T-helper 2 cell treated with Interferon-gamma antibody and Interleukin-4, amounts not matched to agents 5 μg/mL and 100 μg/mL, for 36 hours (primary cell): ENCODE data around the gene IMMP2L.

Experiments used
- DNase-seq: peaks from one replicate; pipeline ENCODE4 v3.0.0; 2021; ENCODE audit warnings: low spot score
- H3K27ac Mint-ChIP-seq: one replicate; pipeline ENCODE4 v1.8.0; 2021; ENCODE audit warnings: mild to moderate bottlenecking, mixed read lengths
- H3K27me3 Mint-ChIP-seq: one replicate; pipeline ENCODE4 v1.8.0; 2021; ENCODE audit warnings: low read depth, mixed read lengths
- H3K36me3 Mint-ChIP-seq: one replicate; pipeline ENCODE4 v1.8.0; 2021; ENCODE audit warnings: low read depth, mixed read lengths
- H3K4me1 Mint-ChIP-seq: one replicate; pipeline ENCODE4 v1.8.0; 2021; ENCODE audit warnings: low read depth, mixed read lengths
- H3K4me3 Mint-ChIP-seq: one replicate; pipeline ENCODE4 v1.8.0; 2022; ENCODE audit warnings: mild to moderate bottlenecking, moderate library complexity, mixed read lengths
- H3K9me3 Mint-ChIP-seq: one replicate; pipeline ENCODE4 v1.8.0; 2021; ENCODE audit warnings: mixed read lengths

The IMMP2L gene

DNA sequence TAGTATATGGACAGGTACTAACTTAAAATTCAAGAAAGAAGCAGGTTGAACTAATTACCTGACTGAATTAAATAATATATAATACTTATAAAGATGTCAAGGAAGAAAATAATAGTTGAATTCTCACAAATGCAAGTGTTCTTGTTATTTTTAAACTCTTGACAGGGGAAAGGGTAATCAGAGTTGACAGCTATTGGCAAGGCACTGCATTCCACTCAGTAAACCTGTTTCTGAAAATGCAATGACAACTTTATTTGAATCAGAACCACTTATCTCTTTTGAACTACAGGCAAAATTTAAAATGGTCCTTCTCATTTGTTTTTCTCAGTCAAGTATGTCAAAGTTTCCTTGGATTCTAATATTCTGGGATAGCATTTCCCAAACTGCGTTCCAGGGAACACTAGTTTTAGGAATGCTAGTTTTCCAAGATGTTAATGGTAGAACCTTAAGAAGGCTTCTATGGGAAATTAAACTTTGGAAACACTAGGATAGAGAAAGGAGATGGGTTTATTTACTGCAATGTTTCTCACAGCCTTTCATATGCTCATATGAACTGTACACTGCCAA is 575.1 kb downstream of the IMMP2L start:
- peaks cover 15% of the 10 kb centered on the region for H3K4me1 Mint-ChIP-seq
- no peaks in the 10 kb centered on the region for H3K27me3 Mint-ChIP-seq
- H3K27ac Mint-ChIP-seq = no peak overlapping the region
- H3K4me3 Mint-ChIP-seq = no peak overlapping the region
- peaks cover 2% of the 10 kb centered on the region for H3K36me3 Mint-ChIP-seq
- DNase-seq = no peak
- H3K9me3 Mint-ChIP-seq = peaks cover 4% of the 10 kb centered on the region

DNA sequence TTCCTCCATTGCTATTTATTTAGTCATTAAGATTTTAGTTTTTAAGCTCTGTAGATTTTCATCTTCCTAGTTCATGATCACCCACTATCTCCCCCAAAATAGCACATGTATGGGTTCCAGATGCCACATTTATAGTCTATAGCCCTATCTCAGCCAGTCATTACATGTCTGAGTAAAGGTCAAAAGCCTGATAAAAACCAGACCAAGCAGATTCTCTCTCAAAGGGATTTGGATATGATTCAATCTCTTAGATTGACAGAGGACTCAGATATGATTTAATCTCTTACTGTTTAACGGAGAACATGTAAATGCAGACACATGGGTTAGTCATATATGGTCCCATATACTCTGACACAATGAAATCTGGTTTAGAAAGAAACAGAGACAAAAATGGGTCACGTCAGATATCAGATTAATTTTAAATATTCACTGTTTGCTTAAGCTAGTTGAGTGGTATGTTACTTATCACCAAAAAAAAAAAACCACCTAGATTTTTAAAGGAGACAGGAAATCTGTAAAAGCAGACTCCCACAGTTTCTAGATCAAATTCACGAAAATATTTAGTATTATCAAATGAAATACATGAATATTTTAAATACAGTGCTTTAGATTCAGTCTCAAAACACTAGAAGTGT is 578.4 kb downstream of the IMMP2L start:
- Mint-ChIP-seq H3K9me3 (peaks cover 8% of the 10 kb centered on the region), H3K27ac (no peak overlapping the region)

DNA sequence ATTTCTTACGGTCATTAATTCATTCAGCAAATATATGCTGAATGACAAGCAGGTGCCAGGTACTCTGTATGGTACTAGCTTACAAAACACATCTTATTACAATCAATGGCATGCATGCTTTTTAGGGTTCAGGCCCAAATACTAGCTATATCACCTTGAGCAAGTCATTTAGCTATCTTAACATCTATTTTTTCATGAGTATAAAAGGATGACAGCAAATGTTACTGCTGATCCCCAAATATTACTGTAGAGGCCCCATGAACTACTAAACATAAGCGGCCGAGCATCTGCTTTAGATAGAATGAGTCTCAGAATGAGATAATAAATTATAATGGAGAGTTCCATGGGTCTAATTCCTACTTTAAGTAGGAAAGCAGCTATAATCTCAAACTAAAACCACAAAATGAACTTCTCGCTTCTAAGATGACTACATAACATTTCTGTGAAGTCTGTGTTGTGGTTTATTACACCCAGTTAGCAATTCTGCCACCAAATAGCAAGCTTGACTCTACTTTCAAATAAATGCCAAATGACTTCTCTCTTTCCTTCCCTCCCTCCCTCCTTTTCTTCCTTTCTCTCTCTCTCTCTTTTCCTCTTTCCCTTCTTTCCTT is 585.1 kb downstream of the IMMP2L start:
- peak overlapping the region; percentile 76 for H3K27ac Mint-ChIP-seq
- peak overlapping the region; percentile 65 for H3K4me3 Mint-ChIP-seq
- H3K9me3 Mint-ChIP-seq = peaks cover 7% of the 10 kb centered on the region
- no peak for DNase-seq
- H3K27me3 Mint-ChIP-seq = no peaks in the 10 kb centered on the region
- H3K4me1 Mint-ChIP-seq = peaks cover 39% of the 10 kb centered on the region
- H3K36me3 Mint-ChIP-seq = peaks cover 6% of the 10 kb centered on the region

More for the DNA sequence above, 578.4 kb downstream of the IMMP2L start:
- no peak overlapping the region for H3K4me3 Mint-ChIP-seq
- H3K36me3 Mint-ChIP-seq = peaks cover 6% of the 10 kb centered on the region
- no peak for DNase-seq
- peaks cover 22% of the 10 kb centered on the region for H3K4me1 Mint-ChIP-seq
- no peaks in the 10 kb centered on the region for H3K27me3 Mint-ChIP-seq

DNA sequence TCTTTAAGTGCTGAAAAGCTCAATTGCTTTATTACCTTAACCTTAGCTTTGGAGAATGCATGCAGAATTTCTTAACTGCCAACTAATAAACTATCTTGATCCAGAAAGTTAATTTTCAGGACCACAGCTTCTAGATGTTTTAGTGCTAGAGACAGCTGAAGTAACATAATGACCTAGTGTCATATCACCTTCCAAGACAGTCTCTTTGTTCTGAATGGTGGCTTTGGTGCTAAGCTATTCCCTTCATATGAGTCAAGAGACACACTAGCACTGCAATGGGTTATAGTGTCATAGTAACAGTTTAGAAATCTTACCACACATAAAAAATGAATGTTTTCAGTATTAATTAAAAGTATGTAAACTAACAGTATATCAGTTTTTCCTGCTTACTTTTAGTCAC is 586.8 kb downstream of the IMMP2L start:
- Mint-ChIP-seq H3K27ac (no peak overlapping the region), H3K36me3 (peaks cover 4% of the 10 kb centered on the region), H3K4me1 (peaks cover 35% of the 10 kb centered on the region), H3K27me3 (no peaks in the 10 kb centered on the region), H3K9me3 (peaks cover 7% of the 10 kb centered on the region), H3K4me3 (no peak overlapping the region)
- no peak for DNase-seq

DNA sequence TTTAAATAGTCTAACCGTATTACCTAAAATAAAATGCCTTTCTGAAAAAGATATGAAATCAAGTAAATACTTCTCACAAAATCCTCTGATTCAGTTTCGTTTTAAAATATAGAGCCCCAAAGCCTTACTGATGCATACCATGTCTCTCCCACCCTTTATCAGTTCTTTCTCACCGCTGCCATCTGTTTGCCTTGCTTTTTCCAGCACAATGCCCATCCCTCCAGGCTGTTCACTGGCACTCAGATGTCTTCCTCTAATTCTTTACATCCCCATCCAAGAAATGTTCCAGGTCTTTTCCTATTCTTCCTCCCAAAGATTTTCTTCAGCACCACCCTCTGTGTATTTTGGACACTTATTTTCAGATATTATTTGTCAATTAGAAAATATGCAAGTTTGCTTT is 587.9 kb downstream of the IMMP2L start:
- Mint-ChIP-seq H3K9me3 (peaks cover 6% of the 10 kb centered on the region), H3K27me3 (no peaks in the 10 kb centered on the region), H3K36me3 (peaks cover 3% of the 10 kb centered on the region), H3K4me3 (no peak overlapping the region), H3K4me1 (peaks cover 34% of the 10 kb centered on the region), H3K27ac (no peak overlapping the region)
- DNase-seq = no peak

DNA sequence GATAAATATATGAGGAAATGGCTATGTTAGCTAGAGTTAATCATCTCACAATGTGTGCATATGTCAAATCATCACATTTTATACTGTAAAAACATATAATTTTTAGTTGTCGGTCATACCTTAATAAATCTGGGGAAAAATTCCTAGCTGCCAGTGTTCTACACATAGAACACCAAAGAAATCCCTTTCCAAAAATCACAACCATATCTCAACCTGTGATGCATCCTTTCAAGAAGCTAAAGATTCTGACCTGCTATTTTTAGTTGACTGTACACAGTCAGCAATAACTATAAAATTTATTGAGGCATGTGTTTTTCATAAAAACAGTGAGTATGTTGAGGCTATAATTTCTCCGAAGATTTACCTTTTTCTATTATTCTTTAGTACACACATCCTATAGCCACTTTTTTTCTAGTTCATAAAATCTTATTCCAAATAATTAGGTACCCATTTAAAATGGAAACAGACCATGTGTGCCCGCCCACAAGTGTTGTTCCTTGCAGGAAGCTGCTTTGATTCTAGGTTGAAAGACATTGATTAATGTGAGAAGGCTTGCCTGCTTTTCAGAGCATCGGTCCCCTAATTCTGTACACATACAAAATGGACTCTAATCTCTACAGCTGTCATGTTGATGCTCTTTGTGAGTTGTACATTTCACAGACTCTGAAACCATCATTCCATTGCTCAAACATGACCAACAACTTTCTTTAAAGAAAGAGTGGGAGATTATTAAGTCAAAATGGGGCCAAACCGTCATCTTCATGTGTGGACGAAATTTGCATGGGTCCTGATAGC is 588.9 kb downstream of the IMMP2L start:
- Mint-ChIP-seq H3K4me3 (no peak overlapping the region), H3K27me3 (no peaks in the 10 kb centered on the region), H3K4me1 (peaks cover 31% of the 10 kb centered on the region), H3K9me3 (peaks cover 3% of the 10 kb centered on the region), H3K36me3 (peaks cover 1% of the 10 kb centered on the region), H3K27ac (no peak overlapping the region)
- DNase-seq = no peak

DNA sequence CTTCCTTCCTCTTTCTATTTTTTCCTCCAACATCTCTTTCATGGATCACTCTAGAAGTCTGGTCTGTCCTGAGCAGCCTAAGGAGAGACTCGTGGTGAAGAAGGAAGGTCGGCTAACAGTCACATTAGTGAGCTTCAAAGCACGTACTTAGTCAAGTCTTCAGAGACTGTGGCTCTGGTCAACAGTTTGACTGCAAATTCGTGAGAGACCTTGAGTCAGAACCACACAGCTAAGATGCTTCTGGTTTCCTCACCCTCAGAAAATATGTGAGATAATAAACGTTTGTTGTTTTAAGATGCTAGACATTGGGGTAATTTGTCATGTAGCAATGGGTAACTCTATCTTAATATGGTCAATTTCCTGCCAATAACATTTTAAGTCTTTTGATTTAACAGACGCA is 597.5 kb downstream of the IMMP2L start:
- Mint-ChIP-seq H3K4me1 (peaks cover 8% of the 10 kb centered on the region), H3K4me3 (no peak overlapping the region), H3K27me3 (no peaks in the 10 kb centered on the region), H3K36me3 (peaks cover 2% of the 10 kb centered on the region), H3K9me3 (no peaks in the 10 kb centered on the region), H3K27ac (no peak overlapping the region)
- DNase-seq = no peak

DNA sequence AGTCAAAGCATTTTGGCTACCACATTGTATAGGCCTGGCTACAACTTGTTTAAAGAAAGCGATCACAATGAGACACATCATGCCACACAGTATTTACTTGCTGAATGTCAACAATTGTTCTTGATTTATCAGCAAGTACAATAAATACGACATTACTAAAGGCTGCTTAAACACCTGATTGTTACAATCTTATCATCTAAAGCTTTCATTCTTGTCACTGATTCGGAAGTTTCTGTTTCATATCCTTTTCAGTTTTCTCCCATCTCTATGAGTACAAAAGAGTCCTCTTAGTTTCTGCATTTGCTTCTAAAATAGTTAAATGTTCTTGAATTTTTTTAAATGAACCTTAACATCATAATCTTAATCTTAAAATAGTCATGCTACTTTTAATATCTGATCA is 599.5 kb downstream of the IMMP2L start:
- Mint-ChIP-seq H3K27ac (no peak overlapping the region), H3K36me3 (peaks cover 2% of the 10 kb centered on the region), H3K4me1 (peaks cover 8% of the 10 kb centered on the region), H3K9me3 (peaks cover 5% of the 10 kb centered on the region), H3K4me3 (no peak overlapping the region), H3K27me3 (no peaks in the 10 kb centered on the region)
- DNase-seq = no peak

DNA sequence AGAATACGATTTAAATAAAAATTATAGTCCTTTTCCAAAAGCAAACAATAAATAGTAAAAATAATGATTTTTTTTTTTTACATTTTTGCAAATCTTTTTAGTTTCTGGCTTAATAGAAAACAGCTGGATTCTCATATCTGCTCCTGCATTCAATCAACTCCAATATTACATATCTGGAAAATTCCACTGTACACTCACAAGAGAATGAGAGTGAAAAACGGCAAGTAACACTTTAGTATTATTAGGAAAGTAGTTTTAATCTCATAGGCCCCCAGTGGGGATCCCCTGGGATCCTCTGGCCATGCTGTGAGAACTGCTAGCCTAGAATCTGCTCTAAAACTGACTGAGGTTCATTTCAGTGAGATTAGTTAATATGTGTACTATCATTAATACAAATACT is 599.9 kb downstream of the IMMP2L start:
- peaks cover 2% of the 10 kb centered on the region for H3K36me3 Mint-ChIP-seq
- no peaks in the 10 kb centered on the region for H3K27me3 Mint-ChIP-seq
- H3K27ac Mint-ChIP-seq = no peak overlapping the region
- H3K4me1 Mint-ChIP-seq = peaks cover 8% of the 10 kb centered on the region
- peaks cover 10% of the 10 kb centered on the region for H3K9me3 Mint-ChIP-seq
- H3K4me3 Mint-ChIP-seq = no peak overlapping the region
- no peak for DNase-seq

DNA sequence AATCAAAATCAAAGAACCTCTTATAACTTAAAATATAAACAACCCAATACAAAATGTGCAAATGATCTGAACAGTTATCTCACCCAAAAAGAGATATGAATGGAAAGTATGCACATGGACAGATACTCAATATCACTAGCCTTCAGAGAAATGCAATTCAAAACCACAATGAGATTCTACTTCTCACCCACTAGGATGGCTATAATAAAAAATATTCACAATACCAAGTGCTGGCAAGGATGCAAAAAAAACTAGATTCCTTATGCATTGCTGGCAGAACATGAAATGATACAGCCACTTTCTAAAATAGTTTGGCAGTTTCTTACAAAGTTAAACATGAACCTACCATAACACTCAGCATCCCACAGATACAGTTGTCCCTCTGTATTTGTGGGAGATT is 601.5 kb downstream of the IMMP2L start:
- Mint-ChIP-seq H3K9me3 (peaks cover 11% of the 10 kb centered on the region), H3K27ac (no peak overlapping the region), H3K4me1 (peaks cover 8% of the 10 kb centered on the region), H3K27me3 (no peaks in the 10 kb centered on the region), H3K4me3 (no peak overlapping the region), H3K36me3 (peaks cover 2% of the 10 kb centered on the region)
- no peak for DNase-seq

DNA sequence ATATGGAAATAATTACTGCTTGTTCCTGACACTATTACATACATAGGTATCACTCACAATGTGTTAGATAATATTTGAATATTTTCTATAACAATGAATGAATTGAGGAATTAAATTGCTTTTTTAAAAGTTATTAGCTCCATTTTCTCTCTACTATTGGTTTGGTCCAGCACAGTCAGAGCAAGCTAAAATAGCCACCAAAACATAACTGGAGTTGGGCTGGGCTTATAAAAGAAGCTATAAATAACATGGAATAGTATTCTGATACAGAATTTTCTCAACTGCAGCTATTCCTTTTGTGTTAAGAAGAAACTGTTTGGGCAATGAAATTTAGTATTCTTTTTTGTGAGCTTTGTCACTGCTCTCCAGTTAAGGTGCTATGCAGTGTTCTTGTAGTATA is 614.0 kb downstream of the IMMP2L start:
- Mint-ChIP-seq H3K9me3 (no peaks in the 10 kb centered on the region), H3K36me3 (peaks cover 2% of the 10 kb centered on the region), H3K4me1 (peaks cover 14% of the 10 kb centered on the region), H3K4me3 (no peak overlapping the region), H3K27ac (no peak overlapping the region), H3K27me3 (no peaks in the 10 kb centered on the region)
- no peak for DNase-seq

DNA sequence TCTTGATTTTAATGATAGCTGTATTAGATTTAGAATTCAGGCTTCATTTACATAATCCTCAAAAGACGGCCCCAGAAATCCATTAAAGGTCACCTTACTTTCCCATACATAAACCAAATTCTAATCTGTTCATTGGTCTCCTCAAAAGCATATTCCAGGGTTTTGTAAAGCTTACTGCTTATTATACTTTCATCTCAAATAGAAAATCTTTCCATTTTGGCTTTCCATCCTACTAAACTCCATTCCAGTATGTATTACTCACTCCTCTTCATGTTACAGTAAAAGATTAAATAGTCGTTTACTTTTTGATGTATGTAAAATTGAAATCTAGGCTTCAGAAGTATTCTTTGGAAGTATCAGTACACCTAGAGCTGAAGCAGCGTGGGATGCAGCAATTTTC is 614.9 kb downstream of the IMMP2L start:
- H3K4me3 Mint-ChIP-seq = no peak overlapping the region
- no peaks in the 10 kb centered on the region for H3K36me3 Mint-ChIP-seq
- no peak overlapping the region for H3K27ac Mint-ChIP-seq
- no peak for DNase-seq
- peaks cover 14% of the 10 kb centered on the region for H3K4me1 Mint-ChIP-seq
- H3K9me3 Mint-ChIP-seq = no peaks in the 10 kb centered on the region
- no peaks in the 10 kb centered on the region for H3K27me3 Mint-ChIP-seq

DNA sequence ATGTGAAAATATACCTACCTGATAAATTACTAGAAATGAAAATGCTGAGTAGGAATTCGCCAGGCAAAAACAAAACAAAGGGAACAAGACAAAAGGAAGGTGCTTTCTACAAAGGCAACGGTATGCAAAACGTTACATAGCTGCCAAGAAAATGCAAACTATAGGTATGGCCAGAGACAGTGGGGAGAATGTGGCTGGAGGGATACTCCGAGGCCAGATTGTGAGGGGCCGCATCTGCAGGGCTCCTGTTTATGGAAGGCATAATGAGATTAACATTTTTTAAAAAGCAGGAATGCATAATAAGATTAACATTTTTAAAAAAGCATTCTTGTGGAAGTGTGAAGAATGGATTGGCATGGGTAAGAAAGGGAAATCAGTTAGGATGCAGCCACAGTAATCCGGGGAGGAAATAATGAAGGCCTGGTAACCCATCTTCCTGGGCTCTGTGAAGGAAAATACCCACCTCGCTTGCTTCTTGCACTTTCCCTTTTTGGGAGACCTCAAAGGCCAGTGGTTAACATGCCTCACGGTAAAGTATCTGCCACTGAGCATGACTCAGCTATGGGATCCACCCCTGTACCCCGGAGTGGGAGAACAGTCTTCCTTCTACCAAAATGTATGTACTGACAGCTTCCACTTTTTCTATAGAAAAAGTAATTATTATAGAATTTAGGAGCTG is 617.2 kb downstream of the IMMP2L start:
- peaks cover 16% of the 10 kb centered on the region for H3K4me1 Mint-ChIP-seq
- DNase-seq = no peak
- H3K36me3 Mint-ChIP-seq = no peaks in the 10 kb centered on the region
- no peaks in the 10 kb centered on the region for H3K9me3 Mint-ChIP-seq
- no peaks in the 10 kb centered on the region for H3K27me3 Mint-ChIP-seq
- no peak overlapping the region for H3K4me3 Mint-ChIP-seq
- no peak overlapping the region for H3K27ac Mint-ChIP-seq

DNA sequence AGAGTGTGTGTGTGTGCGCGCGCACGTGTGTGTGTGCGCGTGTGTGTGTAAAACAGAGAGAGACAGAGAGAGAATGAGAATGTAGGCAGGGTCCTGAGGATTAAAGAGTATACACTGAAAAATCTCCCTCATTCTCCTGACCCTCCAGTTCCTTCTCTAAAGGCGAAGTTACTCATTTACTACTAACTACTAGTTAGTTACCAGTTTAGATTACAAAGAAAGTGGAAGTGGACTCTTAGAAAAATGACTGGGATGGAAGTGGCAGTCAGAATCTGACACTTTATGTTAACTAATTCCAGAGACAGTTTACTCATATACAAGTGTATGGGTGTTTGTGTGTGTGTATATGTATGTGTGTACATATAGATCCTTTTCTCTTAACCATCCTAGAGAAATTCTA is 617.8 kb downstream of the IMMP2L start:
- Mint-ChIP-seq H3K4me3 (no peak overlapping the region), H3K27me3 (no peaks in the 10 kb centered on the region), H3K27ac (no peak overlapping the region), H3K9me3 (no peaks in the 10 kb centered on the region), H3K4me1 (peaks cover 14% of the 10 kb centered on the region), H3K36me3 (no peaks in the 10 kb centered on the region)
- no peak for DNase-seq
